DND-41 (cell line): ENCODE measurements around the gene TRAPPC10.
"Not testable (repeated sequence)": the region's sequence is repeated elsewhere in the genome, so short reads cannot be mapped to it uniquely, and the experiment has no call there.

ENCODE experiments used
- ATAC-seq: fragments of 200-7000 bp; cut with Tn5 transposase; 3 replicates; pipeline ENCODE4 v1.9.1; 2021; ENCODE audit warnings: low read depth; ENCODE audit not compliant: insufficient read depth
- DNase-seq: peaks from one replicate; pipeline ENCODE4 v3.0.0-alpha.2; 2020
- H2AFZ ChIP-seq: 2 replicates; pipeline ENCODE4 v1.6.0; 2012; ENCODE audit warnings: low read depth, low read length
- H3K27ac ChIP-seq: 2 replicates; pipeline ENCODE4 v1.5.1; 2012; ENCODE audit warnings: low read length, inconsistent platforms
- H3K27me3 ChIP-seq: fragments of 200-600 bp; sonication (generic); 2 replicates; pipeline ENCODE4 v1.6.0; 2012; ENCODE audit warnings: low read length, mild to moderate bottlenecking, inconsistent platforms; ENCODE audit not compliant: insufficient read depth, poor library complexity
- H3K36me3 ChIP-seq: 2 replicates; pipeline ENCODE4 v1.5.1; 2012; ENCODE audit warnings: low read length, inconsistent platforms; ENCODE audit not compliant: insufficient read depth
- H3K4me1 ChIP-seq: 2 replicates; pipeline ENCODE4 v1.5.1; 2012; ENCODE audit warnings: mild to moderate bottlenecking, low read length; ENCODE audit not compliant: insufficient read depth
- H3K4me2 ChIP-seq: 2 replicates; pipeline ENCODE4 v1.6.0; 2012; ENCODE audit warnings: mild to moderate bottlenecking, moderate library complexity, low read length, inconsistent platforms; ENCODE audit not compliant: insufficient read depth
- H3K4me3 ChIP-seq, 2 experiments: fragments of 200-600 bp in 1 of 2; shearing (Covaris generic) in 1 of 2; 2 replicates each; pipeline ENCODE4 v1.5.1; 2012 to 2016; ENCODE audit warnings: inconsistent platforms in 2 of 2, low read length in 2 of 2, mild to moderate bottlenecking in 2 of 2, low read depth in 1 of 2, moderate library complexity in 1 of 2
- H3K79me2 ChIP-seq: 2 replicates; pipeline ENCODE4 v1.6.0; 2012; ENCODE audit warnings: low read length, inconsistent platforms; ENCODE audit not compliant: insufficient read depth
- H3K9ac ChIP-seq: 2 replicates; pipeline ENCODE4 v1.6.0; 2012; ENCODE audit warnings: low read depth, mild to moderate bottlenecking, inconsistent platforms, low read length, moderate library complexity
- H3K9me3 ChIP-seq: 2 replicates; pipeline ENCODE4 v1.5.1; 2012; ENCODE audit warnings: low read length, moderate library complexity, mild to moderate bottlenecking, inconsistent platforms; ENCODE audit not compliant: insufficient read depth, severe bottlenecking
- H4K20me1 ChIP-seq: 2 replicates; pipeline ENCODE4 v1.6.0; 2012; ENCODE audit warnings: low read length; ENCODE audit not compliant: insufficient read depth

The TRAPPC10 gene

DNA sequence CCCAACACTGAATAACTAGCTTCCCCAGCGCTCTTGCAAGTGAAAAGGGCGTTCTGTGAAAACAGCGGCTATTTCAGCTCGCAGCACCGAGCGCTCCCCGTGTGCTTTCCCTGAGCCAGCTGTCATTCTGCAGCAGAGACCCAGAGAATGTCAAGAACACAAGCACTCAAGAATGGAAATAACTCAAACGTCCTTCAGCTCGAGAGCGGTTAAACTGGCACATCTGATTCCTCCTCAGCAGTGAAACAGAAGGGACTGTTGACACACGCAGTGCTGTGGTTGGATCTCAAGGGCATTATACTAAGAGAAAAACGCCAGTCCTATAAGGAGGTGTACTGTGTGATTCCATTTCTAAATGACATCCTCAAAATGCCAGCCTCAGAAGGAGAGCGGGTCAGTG, 86.9 kb downstream of the TRAPPC10 start:
- ATAC-seq, H2AFZ ChIP-seq, H3K27me3 ChIP-seq, H3K4me1 ChIP-seq, H3K79me2 ChIP-seq, H3K9me3 ChIP-seq, H3K27ac ChIP-seq, DNase-seq, H3K4me2 ChIP-seq, H3K9ac ChIP-seq, H3K4me3 ChIP-seq, H4K20me1 ChIP-seq: not testable (repeated sequence)
- H3K36me3 ChIP-seq = peaks cover 12% of the 10 kb centered on the region

GRCh38 chr21:44107026-44107501, 95.0 kb downstream of the TRAPPC10 start, which contains the start of gene PWP2:
Gene PWP2, plus strand, starts transcription at chr21:44107399. Its CDS starts 18 bp downstream, at chr21:44107417.
- H3K79me2 ChIP-seq, H3K36me3 ChIP-seq, H3K9me3 ChIP-seq, H3K4me1 ChIP-seq, H2AFZ ChIP-seq, H3K9ac ChIP-seq, H3K4me2 ChIP-seq, H3K27me3 ChIP-seq, H4K20me1 ChIP-seq, H3K27ac ChIP-seq: not testable (repeated sequence)
- ATAC-seq (peak; percentile 93), DNase-seq (peak; percentile 61)
- peak within 1 kb of the TSS in 1 of 2 experiments; percentile 48; a peak in 2 of 4 replicates for H3K4me3 ChIP-seq

DNA sequence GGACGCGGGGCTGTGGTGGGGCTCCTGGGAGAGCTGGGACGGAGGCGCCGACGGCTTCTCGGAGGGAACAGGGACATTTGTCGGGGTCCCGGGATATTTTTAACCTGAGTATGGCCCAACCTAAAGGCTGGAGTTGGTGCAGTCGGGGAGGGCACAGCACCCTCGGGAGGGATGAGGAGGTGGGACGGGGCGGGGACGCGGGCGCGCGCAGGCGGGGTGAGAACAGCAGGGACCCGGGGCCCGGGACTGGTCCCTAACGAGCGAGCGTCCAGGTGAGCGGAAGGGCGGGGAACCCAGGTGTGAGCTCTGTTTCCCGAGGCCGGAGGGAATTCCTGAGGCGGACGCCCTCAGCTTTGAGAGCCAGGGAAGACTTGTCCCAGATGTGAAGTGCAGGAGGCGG, 95.5 kb downstream of the TRAPPC10 start:
- not testable (repeated sequence) for H3K27me3 ChIP-seq, H2AFZ ChIP-seq, H3K4me3 ChIP-seq, H3K4me1 ChIP-seq, H3K79me2 ChIP-seq, H3K9ac ChIP-seq, DNase-seq, H4K20me1 ChIP-seq, H3K4me2 ChIP-seq, H3K27ac ChIP-seq, H3K9me3 ChIP-seq, H3K36me3 ChIP-seq
- ATAC-seq = peak; percentile 73

DNA sequence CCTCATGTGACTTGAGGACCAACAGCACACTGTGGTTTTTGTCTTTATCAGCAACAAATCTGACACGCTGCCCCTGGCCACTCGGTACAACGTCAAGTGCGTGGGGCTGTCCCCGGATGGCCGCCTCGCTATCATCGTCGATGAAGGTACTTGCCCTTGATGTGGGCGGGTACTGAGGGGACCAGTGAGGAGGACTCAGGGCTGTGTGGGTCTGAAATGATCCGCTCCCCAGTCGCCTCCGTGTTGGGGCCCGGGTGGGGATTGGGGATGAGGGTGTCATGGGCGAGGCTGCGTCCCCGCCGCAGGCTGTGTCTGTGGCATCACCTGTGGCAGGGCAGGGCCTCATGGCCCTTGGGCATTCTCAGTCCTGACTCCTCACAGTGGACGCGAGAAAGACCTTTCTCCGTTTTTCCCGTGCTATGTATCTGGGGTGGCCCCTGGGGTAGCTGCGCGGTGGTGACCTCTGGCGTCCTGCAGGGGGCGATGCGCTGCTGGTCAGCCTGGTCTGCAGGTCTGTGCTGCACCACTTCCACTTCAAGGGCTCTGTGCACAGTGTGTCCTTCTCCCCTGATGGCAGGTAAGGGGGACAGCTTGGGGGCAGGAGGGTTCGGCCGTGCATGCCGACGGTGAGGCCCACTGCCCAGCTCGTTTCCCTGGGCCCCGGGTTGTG, 101.7 kb downstream of the TRAPPC10 start:
- not testable (repeated sequence) for H3K9me3 ChIP-seq, H3K4me1 ChIP-seq, H4K20me1 ChIP-seq, ATAC-seq, DNase-seq, H3K36me3 ChIP-seq, H2AFZ ChIP-seq, H3K4me3 ChIP-seq, H3K27me3 ChIP-seq, H3K9ac ChIP-seq, H3K79me2 ChIP-seq, H3K4me2 ChIP-seq, H3K27ac ChIP-seq

DNA sequence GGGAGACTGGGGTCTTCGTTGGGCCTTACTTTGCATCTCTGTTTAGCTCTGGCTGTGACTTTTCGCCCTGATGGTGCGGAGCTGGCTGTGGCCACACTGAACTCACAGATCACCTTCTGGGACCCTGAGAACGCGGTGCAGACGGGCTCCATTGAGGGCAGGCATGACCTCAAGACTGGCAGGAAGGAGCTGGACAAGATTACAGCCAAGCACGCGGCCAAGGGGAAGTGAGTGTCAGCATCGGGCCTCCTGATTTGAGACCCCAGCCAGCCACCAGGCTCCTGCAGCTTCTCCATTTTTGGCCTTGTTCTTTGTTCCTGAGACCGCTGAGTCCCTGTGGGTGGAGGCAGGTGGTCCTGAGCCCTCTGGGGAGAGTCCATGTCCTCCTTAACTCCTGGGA, 110.0 kb downstream of the TRAPPC10 start:
- H3K36me3 ChIP-seq, H3K27me3 ChIP-seq, H3K79me2 ChIP-seq, H3K27ac ChIP-seq, H3K4me1 ChIP-seq, H2AFZ ChIP-seq, H3K4me3 ChIP-seq, H3K4me2 ChIP-seq, H4K20me1 ChIP-seq, DNase-seq, H3K9me3 ChIP-seq, H3K9ac ChIP-seq, ATAC-seq: not testable (repeated sequence)

DNA sequence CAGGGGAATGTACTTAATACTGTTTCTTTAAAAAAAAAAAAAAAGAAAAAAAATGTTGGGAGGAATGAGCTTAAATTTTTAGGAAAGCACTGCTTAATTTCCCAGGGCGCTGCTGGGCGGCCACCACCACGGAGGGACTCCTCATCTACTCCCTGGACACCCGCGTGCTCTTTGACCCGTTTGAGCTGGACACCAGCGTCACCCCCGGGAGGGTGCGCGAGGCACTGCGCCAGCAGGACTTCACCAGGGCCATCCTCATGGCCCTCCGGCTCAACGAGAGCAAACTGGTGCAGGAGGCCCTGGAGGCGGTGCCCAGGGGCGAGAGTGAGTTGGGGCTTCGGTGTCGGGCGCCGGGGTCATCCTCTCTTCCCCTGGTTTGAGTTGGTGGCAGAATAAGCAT, 115.7 kb downstream of the TRAPPC10 start:
- not testable (repeated sequence) for ATAC-seq

GRCh38 chr21:44133715-44134057, 121.6 kb downstream of the TRAPPC10 start:
- not testable (repeated sequence) for H3K4me2 ChIP-seq, H3K27me3 ChIP-seq, H3K27ac ChIP-seq, H2AFZ ChIP-seq, H3K4me1 ChIP-seq, H3K79me2 ChIP-seq, H4K20me1 ChIP-seq, DNase-seq, H3K36me3 ChIP-seq, H3K9ac ChIP-seq, H3K9me3 ChIP-seq, H3K4me3 ChIP-seq, ATAC-seq

More for the DNA sequence above, 115.7 kb downstream of the TRAPPC10 start:
- not testable (repeated sequence) for H3K9ac ChIP-seq, H3K4me1 ChIP-seq, H3K79me2 ChIP-seq, H4K20me1 ChIP-seq, DNase-seq, H2AFZ ChIP-seq, H3K36me3 ChIP-seq, H3K27me3 ChIP-seq, H3K9me3 ChIP-seq, H3K4me2 ChIP-seq, H3K27ac ChIP-seq, H3K4me3 ChIP-seq

- not testable (repeated sequence) for ATAC-seq, H3K4me2 ChIP-seq, H3K9me3 ChIP-seq
Observed at GRCh38 chr21:44134732-44135131, 122.6 kb downstream of the TRAPPC10 start.

More at GRCh38 chr21:44134732-44135131, 122.6 kb downstream of the TRAPPC10 start:
- not testable (repeated sequence) for H3K9ac ChIP-seq, H2AFZ ChIP-seq, H3K4me3 ChIP-seq, H3K36me3 ChIP-seq, H3K79me2 ChIP-seq, H4K20me1 ChIP-seq, H3K27ac ChIP-seq, H3K27me3 ChIP-seq, DNase-seq, H3K4me1 ChIP-seq
